SK-N-SH (cell line): Measurements from ENCODE around the gene OGG1. TPM values are rescaled to one million over a fixed set of nuclear protein-coding genes. Genes with fewer than 3 reads are reported as not detected.

Source experiments
- CTCF ChIA-PET: fragments of 300-600, 350-600 bp; formaldehyde crosslinking; extraction: SDS; loops from one replicate; lab custom pipeline; 2021; lab: Yijun Ruan, JAX
- POLR2A ChIA-PET: fragments of 350-600 bp; sonication (Branson Sonifier 250); formaldehyde crosslinking; extraction: SDS; loops from one replicate; lab custom pipeline; 2020; ENCODE audit warnings: antibody characterized with exemption, inconsistent platforms; lab: Yijun Ruan, JAX
- DNase-seq: peaks from one replicate; pipeline ENCODE4 v3.0.0; 2012
- H2AFZ ChIP-seq: fragments of 200-600 bp; sonication (generic); 2 replicates; pipeline ENCODE4 v1.8.1; 2016; ENCODE audit warnings: antibody characterized with exemption, mild to moderate bottlenecking, low read depth
- H3F3A ChIP-seq: fragments of 200-600 bp; sonication (generic); replicated peaks from 2 replicates; pipeline ENCODE3; 2016; ENCODE audit warnings: antibody characterized with exemption, mild to moderate bottlenecking; ENCODE audit not compliant: insufficient read depth
- H3K27ac ChIP-seq, 2 experiments: fragments of 200-500 bp in 1 of 2; fragments of 200-600 bp in 1 of 2; sonication (Bioruptor generic) in 1 of 2; sonication (generic), shearing (Covaris generic) in 1 of 2; 2 replicates each; pipeline versions ENCODE4 v1.5.1 to v1.6.1; 2014 to 2016; ENCODE audit warnings: low read depth in 2 of 2, inconsistent platforms in 1 of 2, low read length in 1 of 2, mild to moderate bottlenecking in 1 of 2, mixed read lengths in 1 of 2
- H3K27me3 ChIP-seq: fragments of 200-600 bp; sonication (generic), shearing (Covaris generic); 2 replicates; pipeline ENCODE4 v1.6.1; 2016; ENCODE audit warnings: mixed run types; ENCODE audit not compliant: insufficient read depth
- H3K36me3 ChIP-seq, 2 experiments: fragments of 200-500 bp in 1 of 2; fragments of 200-600 bp in 1 of 2; sonication (Bioruptor generic) in 1 of 2; sonication (generic) in 1 of 2; replicated peaks in 1 of 2; 2 replicates each; pipeline versions ENCODE3 to v1.5.1; 2014 to 2016; ENCODE audit warnings: low read length in 1 of 2, mild to moderate bottlenecking in 1 of 2; ENCODE audit not compliant: insufficient read depth in 2 of 2, control insufficient read depth in 1 of 2
- H3K4me1 ChIP-seq, 2 experiments: fragments of 200-500 bp in 1 of 2; fragments of 200-600 bp in 1 of 2; sonication (Bioruptor generic) in 1 of 2; sonication (generic), shearing (Covaris generic) in 1 of 2; 2 replicates each; pipeline versions ENCODE4 v1.5.1 to v1.6.1; 2014 to 2016; ENCODE audit warnings: low read depth in 1 of 2, low read length in 1 of 2, mixed run types in 1 of 2; ENCODE audit not compliant: insufficient read depth in 2 of 2, control insufficient read depth in 1 of 2
- H3K4me2 ChIP-seq: fragments of 200-600 bp; sonication (generic), shearing (Covaris generic); 2 replicates; pipeline ENCODE4 v1.6.1; 2017; ENCODE audit warnings: mixed run types
- H3K4me3 ChIP-seq, 2 experiments: fragments of 200-500 bp in 1 of 2; fragments of 200-600 bp in 1 of 2; sonication (Bioruptor generic) in 1 of 2; sonication (generic), shearing (Covaris generic) in 1 of 2; 2 replicates each; pipeline versions ENCODE4 v1.5.1 to v1.8.1; 2014 to 2016; ENCODE audit warnings: low read depth in 2 of 2, inconsistent platforms in 1 of 2, low read length in 1 of 2, mild to moderate bottlenecking in 1 of 2, mixed read lengths in 1 of 2, moderate library complexity in 1 of 2
- H3K79me2 ChIP-seq: fragments of 200-600 bp; sonication (generic); 2 replicates; pipeline ENCODE4 v1.8.1; 2017; ENCODE audit warnings: mild to moderate bottlenecking; ENCODE audit not compliant: insufficient read depth
- H3K9ac ChIP-seq: fragments of 200-600 bp; sonication (generic); 2 replicates; pipeline ENCODE4 v1.6.1; 2017; ENCODE audit warnings: mixed run types
- H3K9me2 ChIP-seq: fragments of 200-600 bp; sonication (generic); 2 replicates; pipeline ENCODE4 v1.6.1; 2017; ENCODE audit warnings: mixed run types
- H3K9me3 ChIP-seq: fragments of 200-600 bp; sonication (generic); 2 replicates; pipeline ENCODE4 v1.6.1; 2017; ENCODE audit warnings: mixed run types, mild to moderate bottlenecking, moderate library complexity
- H4K20me1 ChIP-seq: fragments of 200-600 bp; sonication (generic); 2 replicates; pipeline ENCODE4 v1.6.1; 2017; ENCODE audit warnings: mild to moderate bottlenecking, mixed run types; ENCODE audit not compliant: insufficient read depth
- FOXJ3 ChIP-seq: sonication (generic); formaldehyde crosslinking; IDR thresholded peaks from 2 replicates; pipeline ENCODE4 v1.5.1; 2020; ENCODE audit warnings: mild to moderate bottlenecking, missing genetic modification reagents
- FOXM1 ChIP-seq: IDR thresholded peaks from 2 replicates; pipeline ENCODE4 v1.4.0; 2012; ENCODE audit warnings: low read depth, mild to moderate bottlenecking
- JUND ChIP-seq: IDR thresholded peaks from 2 replicates; pipeline ENCODE4 v1.4.0; 2012
- MXI1 ChIP-seq: IDR thresholded peaks from 2 replicates; pipeline ENCODE4 v1.6.1; 2012; ENCODE audit warnings: mild to moderate bottlenecking, low read depth, low read length, improper control_type of control experiment
- POLR2AphosphoS5 ChIP-seq: IDR thresholded peaks from 2 replicates; pipeline ENCODE4 v1.6.1; 2012; ENCODE audit warnings: low read depth, low read length
- RFX5 ChIP-seq: IDR thresholded peaks from 2 replicates; pipeline ENCODE4 v1.6.1; 2012; ENCODE audit warnings: mild to moderate bottlenecking, improper control_type of control experiment, low read length
- SIN3A ChIP-seq: IDR thresholded peaks from 2 replicates; pipeline ENCODE4 v1.6.1; 2012; ENCODE audit warnings: low read depth, mild to moderate bottlenecking, low read length, moderate library complexity, borderline replicate concordance
- TAF1 ChIP-seq: IDR thresholded peaks from 2 replicates; pipeline ENCODE4 v1.6.1; 2012; ENCODE audit warnings: low read depth, mild to moderate bottlenecking, low read length, moderate library complexity, borderline replicate concordance
- TCF12 ChIP-seq: IDR thresholded peaks from 2 replicates; pipeline ENCODE4 v1.4.0; 2012
- TEAD4 ChIP-seq: IDR thresholded peaks from 2 replicates; pipeline ENCODE4 v1.4.0; 2012; ENCODE audit warnings: mild to moderate bottlenecking, borderline replicate concordance; ENCODE audit not compliant: insufficient read depth
- WGBS: methylation state at CpG from one replicate; pipeline ENCODE4 v1.1.6; 2017; ENCODE audit warnings: low lambda C conversion rate; 5-methylcytosine and 5-hydroxymethylcytosine counted together
- polyA plus RNA-seq, 3 experiments: library from polyadenylated mRNA; depleted of rRNA; stranded (reverse); fragments of >200 nt; gene quantifications; 2 replicates each; pipeline ENCODE4 v1.2.3, GENCODE V29; 2012
- TF ChIP-seq, protein P1 (sequence below): fragments of 200-600 bp; sonication (generic); IDR thresholded peaks from 2 replicates; pipeline ENCODE4 v1.6.1; 2017; ENCODE audit warnings: antibody characterized with exemption, mild to moderate bottlenecking, moderate library complexity
- TF ChIP-seq, protein P2 (sequence below): IDR thresholded peaks from 2 replicates; pipeline ENCODE4 v1.4.0; 2012; ENCODE audit warnings: low read depth, borderline replicate concordance
- TF ChIP-seq, protein P3 (sequence below): IDR thresholded peaks from 2 replicates; pipeline ENCODE4 v1.4.0; 2012; ENCODE audit warnings: low read depth
- TF ChIP-seq, protein P4 (sequence below): fragments of 150-350 bp; IDR thresholded peaks from 2 replicates; pipeline ENCODE4 v1.6.1; 2017; ENCODE audit warnings: antibody characterized with exemption, low read length, low read depth, borderline replicate concordance
- TF ChIP-seq, protein P5 (sequence below): IDR thresholded peaks from 2 replicates; pipeline ENCODE4 v1.4.0; 2012; ENCODE audit warnings: low read depth, borderline replicate concordance
- TF ChIP-seq, protein P6 (sequence below): IDR thresholded peaks from 2 replicates; pipeline ENCODE4; 2012

OGG1 gene
- polyA plus RNA-seq, 1 of the 3 experiments (the other 2 are of a cell fraction), result 26.8 TPM

DNA sequence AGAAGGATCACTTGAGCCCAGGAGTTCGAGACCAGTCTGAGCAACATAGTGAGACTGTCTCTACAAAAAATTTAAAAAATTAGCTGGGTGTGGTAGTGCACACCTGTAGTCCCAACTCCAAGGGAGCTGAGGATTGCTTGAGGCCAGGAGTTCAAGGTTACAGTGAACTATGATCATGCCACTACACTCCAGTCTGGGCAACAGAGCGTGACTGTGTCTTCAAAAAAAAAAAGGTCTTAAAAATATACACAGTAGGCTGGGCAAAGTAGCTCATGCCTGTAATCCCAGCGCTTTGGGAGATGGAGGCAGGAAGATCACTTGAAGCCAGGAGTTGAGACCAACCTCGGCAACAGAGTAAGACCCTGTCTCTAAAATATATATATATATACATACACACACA is 31.2 kb downstream of the OGG1 start:
- no peak overlapping the region for H3K4me2 ChIP-seq
- H3K27me3 ChIP-seq, result no peaks in the 10 kb centered on the region
- no peak overlapping the region for H2AFZ ChIP-seq
- H4K20me1 ChIP-seq, result no peaks in the 10 kb centered on the region
- ChIA-PET CTCF (interaction anchor here (1.0 kb wide), 1 partner anchor 11 kb away, joined by 3 read pairs; no protein-coding TSS in a partner anchor), POLR2A (interaction anchor here (0.6 kb wide), 1 partner anchor 12 kb away, joined by 4 read pairs; no protein-coding TSS in a partner anchor)
- no peak for DNase-seq
- no peaks in the 10 kb centered on the region for H3K9me2 ChIP-seq
- TF ChIP-seq, protein P1, sequence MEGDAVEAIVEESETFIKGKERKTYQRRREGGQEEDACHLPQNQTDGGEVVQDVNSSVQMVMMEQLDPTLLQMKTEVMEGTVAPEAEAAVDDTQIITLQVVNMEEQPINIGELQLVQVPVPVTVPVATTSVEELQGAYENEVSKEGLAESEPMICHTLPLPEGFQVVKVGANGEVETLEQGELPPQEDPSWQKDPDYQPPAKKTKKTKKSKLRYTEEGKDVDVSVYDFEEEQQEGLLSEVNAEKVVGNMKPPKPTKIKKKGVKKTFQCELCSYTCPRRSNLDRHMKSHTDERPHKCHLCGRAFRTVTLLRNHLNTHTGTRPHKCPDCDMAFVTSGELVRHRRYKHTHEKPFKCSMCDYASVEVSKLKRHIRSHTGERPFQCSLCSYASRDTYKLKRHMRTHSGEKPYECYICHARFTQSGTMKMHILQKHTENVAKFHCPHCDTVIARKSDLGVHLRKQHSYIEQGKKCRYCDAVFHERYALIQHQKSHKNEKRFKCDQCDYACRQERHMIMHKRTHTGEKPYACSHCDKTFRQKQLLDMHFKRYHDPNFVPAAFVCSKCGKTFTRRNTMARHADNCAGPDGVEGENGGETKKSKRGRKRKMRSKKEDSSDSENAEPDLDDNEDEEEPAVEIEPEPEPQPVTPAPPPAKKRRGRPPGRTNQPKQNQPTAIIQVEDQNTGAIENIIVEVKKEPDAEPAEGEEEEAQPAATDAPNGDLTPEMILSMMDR, result no peak
- TF ChIP-seq TEAD4 (no peak), MXI1 (no peak)
- no peaks in the 10 kb centered on the region for H3K9me3 ChIP-seq
- peaks cover 13% of the 10 kb centered on the region for H3F3A ChIP-seq
- H3K36me3 ChIP-seq, result peaks cover 21 to 39% of the 10 kb centered on the region in 2 experiments
- 97% methylated on average over 3 of the region's 4 CpGs for WGBS
- H3K9ac ChIP-seq, result no peak overlapping the region
- H3K4me3 ChIP-seq, result no peak overlapping the region
- no peaks in the 10 kb centered on the region; a peak in 1 of 4 replicates for H3K4me1 ChIP-seq
- no peaks in the 10 kb centered on the region for H3K79me2 ChIP-seq
- H3K27ac ChIP-seq, result no peak overlapping the region

DNA sequence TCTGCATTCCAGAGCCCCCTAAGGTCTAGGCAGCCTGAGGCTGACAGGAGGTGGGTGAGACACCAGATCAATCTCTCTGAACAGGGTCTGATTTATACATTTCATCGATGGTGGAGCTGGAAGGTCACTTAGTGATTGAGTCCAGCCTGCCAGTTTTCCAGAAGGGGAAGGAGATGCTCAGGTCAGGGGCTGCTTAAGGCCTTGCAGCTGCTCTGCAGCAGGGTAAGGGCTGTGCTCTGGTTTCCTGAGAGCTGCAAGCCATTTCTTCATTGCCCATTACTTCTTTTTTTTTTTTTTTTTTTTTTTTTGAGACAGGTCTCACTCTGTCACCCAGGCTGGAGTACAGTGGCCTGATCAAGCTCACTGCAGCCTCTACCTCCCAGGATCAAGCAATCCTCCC is 31.8 kb downstream of the OGG1 start:
- Histone ChIP-seq H3K4me3 (no peak overlapping the region), H3K9ac (no peak overlapping the region), H3K36me3 (peaks cover 26 to 42% of the 10 kb centered on the region in 2 experiments), H3K27ac (no peak overlapping the region), H3K79me2 (no peaks in the 10 kb centered on the region), H3K4me2 (no peak overlapping the region), H2AFZ (no peak overlapping the region), H3K9me3 (no peaks in the 10 kb centered on the region), H3K27me3 (no peaks in the 10 kb centered on the region), H3F3A (peaks cover 13% of the 10 kb centered on the region), H3K9me2 (no peaks in the 10 kb centered on the region), H4K20me1 (no peaks in the 10 kb centered on the region), H3K4me1 (no peaks in the 10 kb centered on the region; a peak in 1 of 4 replicates)
- CTCF ChIA-PET, result no interaction called here
- no peak for DNase-seq
- POLR2A ChIA-PET, result interaction anchor here (0.6 to 1.1 kb wide), 3 partner anchors 11 to 13 kb away, joined by 3 to 4 read pairs (median 4); partner anchors contain the start of genes ARPC4, CAMK1 and TADA3
- 38% methylated on average over 1 of the region's 1 CpG for WGBS
- TF ChIP-seq, protein P2, sequence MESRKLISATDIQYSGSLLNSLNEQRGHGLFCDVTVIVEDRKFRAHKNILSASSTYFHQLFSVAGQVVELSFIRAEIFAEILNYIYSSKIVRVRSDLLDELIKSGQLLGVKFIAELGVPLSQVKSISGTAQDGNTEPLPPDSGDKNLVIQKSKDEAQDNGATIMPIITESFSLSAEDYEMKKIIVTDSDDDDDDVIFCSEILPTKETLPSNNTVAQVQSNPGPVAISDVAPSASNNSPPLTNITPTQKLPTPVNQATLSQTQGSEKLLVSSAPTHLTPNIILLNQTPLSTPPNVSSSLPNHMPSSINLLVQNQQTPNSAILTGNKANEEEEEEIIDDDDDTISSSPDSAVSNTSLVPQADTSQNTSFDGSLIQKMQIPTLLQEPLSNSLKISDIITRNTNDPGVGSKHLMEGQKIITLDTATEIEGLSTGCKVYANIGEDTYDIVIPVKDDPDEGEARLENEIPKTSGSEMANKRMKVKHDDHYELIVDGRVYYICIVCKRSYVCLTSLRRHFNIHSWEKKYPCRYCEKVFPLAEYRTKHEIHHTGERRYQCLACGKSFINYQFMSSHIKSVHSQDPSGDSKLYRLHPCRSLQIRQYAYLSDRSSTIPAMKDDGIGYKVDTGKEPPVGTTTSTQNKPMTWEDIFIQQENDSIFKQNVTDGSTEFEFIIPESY, result no peak
- no peak for TF ChIP-seq JUND
- TF ChIP-seq, protein P3, sequence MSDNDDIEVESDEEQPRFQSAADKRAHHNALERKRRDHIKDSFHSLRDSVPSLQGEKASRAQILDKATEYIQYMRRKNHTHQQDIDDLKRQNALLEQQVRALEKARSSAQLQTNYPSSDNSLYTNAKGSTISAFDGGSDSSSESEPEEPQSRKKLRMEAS, result no peak
- no peak for TF ChIP-seq SIN3A
- TF ChIP-seq FOXJ3 (CRISPR knock-in tag), result no peak
- TF ChIP-seq RFX5, result no peak
- no peak for TF ChIP-seq TAF1
- TF ChIP-seq, protein P4, sequence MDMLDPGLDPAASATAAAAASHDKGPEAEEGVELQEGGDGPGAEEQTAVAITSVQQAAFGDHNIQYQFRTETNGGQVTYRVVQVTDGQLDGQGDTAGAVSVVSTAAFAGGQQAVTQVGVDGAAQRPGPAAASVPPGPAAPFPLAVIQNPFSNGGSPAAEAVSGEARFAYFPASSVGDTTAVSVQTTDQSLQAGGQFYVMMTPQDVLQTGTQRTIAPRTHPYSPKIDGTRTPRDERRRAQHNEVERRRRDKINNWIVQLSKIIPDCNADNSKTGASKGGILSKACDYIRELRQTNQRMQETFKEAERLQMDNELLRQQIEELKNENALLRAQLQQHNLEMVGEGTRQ, result no peak
- TF ChIP-seq, protein P1, result no peak
- TF ChIP-seq FOXM1, result no peak
- TF ChIP-seq, protein P5, sequence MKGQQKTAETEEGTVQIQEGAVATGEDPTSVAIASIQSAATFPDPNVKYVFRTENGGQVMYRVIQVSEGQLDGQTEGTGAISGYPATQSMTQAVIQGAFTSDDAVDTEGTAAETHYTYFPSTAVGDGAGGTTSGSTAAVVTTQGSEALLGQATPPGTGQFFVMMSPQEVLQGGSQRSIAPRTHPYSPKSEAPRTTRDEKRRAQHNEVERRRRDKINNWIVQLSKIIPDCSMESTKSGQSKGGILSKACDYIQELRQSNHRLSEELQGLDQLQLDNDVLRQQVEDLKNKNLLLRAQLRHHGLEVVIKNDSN, result no peak
- TF ChIP-seq, protein P6, sequence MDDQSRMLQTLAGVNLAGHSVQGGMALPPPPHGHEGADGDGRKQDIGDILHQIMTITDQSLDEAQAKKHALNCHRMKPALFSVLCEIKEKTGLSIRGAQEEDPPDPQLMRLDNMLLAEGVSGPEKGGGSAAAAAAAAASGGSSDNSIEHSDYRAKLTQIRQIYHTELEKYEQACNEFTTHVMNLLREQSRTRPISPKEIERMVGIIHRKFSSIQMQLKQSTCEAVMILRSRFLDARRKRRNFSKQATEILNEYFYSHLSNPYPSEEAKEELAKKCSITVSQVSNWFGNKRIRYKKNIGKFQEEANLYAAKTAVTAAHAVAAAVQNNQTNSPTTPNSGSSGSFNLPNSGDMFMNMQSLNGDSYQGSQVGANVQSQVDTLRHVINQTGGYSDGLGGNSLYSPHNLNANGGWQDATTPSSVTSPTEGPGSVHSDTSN, result no peak
- no peak for TF ChIP-seq POLR2AphosphoS5
- no peak for TF ChIP-seq TCF12
